ENCODE results near the gene CP.

- TF ChIP-seq CTCF (IDR thresholded peaks at IDR 0.05) (no peak), POLR2AphosphoS5 (IDR thresholded peaks at IDR 0.05; ENCODE audit: low read depth, low read length) (no peak), TCF7L2 (IDR thresholded peaks at IDR 0.05; ENCODE audit: low read depth, low read length) (no peak), SIN3A (IDR thresholded peaks at IDR 0.05; ENCODE audit: borderline replicate concordance, insufficient read depth, low read depth, low read length) (no peak), REST (IDR thresholded peaks at IDR 0.05; ENCODE audit: insufficient read depth in 1 of 2, low read depth in 2 of 2, low read length in 1 of 2) (no peak)
Observed at GRCh38 chr3:149186721-149187120, 34.9 kb downstream of the CP start.
